SK-N-SH (cell line): ENCODE data around the gene LEPROT. TPM values are rescaled to one million over a fixed set of nuclear protein-coding genes. Genes with fewer than 3 reads are reported as not detected.

Experiments used
- CTCF ChIA-PET: fragments of 300-600, 350-600 bp; formaldehyde crosslinking; extraction: SDS; loops from one replicate; lab custom pipeline; 2021; lab: Yijun Ruan, JAX
- POLR2A ChIA-PET: fragments of 350-600 bp; sonication (Branson Sonifier 250); formaldehyde crosslinking; extraction: SDS; loops from one replicate; lab custom pipeline; 2020; ENCODE audit warnings: antibody characterized with exemption, inconsistent platforms; lab: Yijun Ruan, JAX
- DNase-seq: peaks from one replicate; pipeline ENCODE4 v3.0.0; 2012
- H2AFZ ChIP-seq: fragments of 200-600 bp; sonication (generic); 2 replicates; pipeline ENCODE4 v1.8.1; 2016; ENCODE audit warnings: antibody characterized with exemption, mild to moderate bottlenecking, low read depth
- H3F3A ChIP-seq: fragments of 200-600 bp; sonication (generic); replicated peaks from 2 replicates; pipeline ENCODE3; 2016; ENCODE audit warnings: antibody characterized with exemption, mild to moderate bottlenecking; ENCODE audit not compliant: insufficient read depth
- H3K27ac ChIP-seq, 2 experiments: fragments of 200-500 bp in 1 of 2; fragments of 200-600 bp in 1 of 2; sonication (Bioruptor generic) in 1 of 2; sonication (generic), shearing (Covaris generic) in 1 of 2; 2 replicates each; pipeline versions ENCODE4 v1.5.1 to v1.6.1; 2014 to 2016; ENCODE audit warnings: low read depth in 2 of 2, inconsistent platforms in 1 of 2, low read length in 1 of 2, mild to moderate bottlenecking in 1 of 2, mixed read lengths in 1 of 2
- H3K27me3 ChIP-seq: fragments of 200-600 bp; sonication (generic), shearing (Covaris generic); 2 replicates; pipeline ENCODE4 v1.6.1; 2016; ENCODE audit warnings: mixed run types; ENCODE audit not compliant: insufficient read depth
- H3K36me3 ChIP-seq, 2 experiments: fragments of 200-500 bp in 1 of 2; fragments of 200-600 bp in 1 of 2; sonication (Bioruptor generic) in 1 of 2; sonication (generic) in 1 of 2; replicated peaks in 1 of 2; 2 replicates each; pipeline versions ENCODE3 to v1.5.1; 2014 to 2016; ENCODE audit warnings: low read length in 1 of 2, mild to moderate bottlenecking in 1 of 2; ENCODE audit not compliant: insufficient read depth in 2 of 2, control insufficient read depth in 1 of 2
- H3K4me1 ChIP-seq, 2 experiments: fragments of 200-500 bp in 1 of 2; fragments of 200-600 bp in 1 of 2; sonication (Bioruptor generic) in 1 of 2; sonication (generic), shearing (Covaris generic) in 1 of 2; 2 replicates each; pipeline versions ENCODE4 v1.5.1 to v1.6.1; 2014 to 2016; ENCODE audit warnings: low read depth in 1 of 2, low read length in 1 of 2, mixed run types in 1 of 2; ENCODE audit not compliant: insufficient read depth in 2 of 2, control insufficient read depth in 1 of 2
- H3K4me2 ChIP-seq: fragments of 200-600 bp; sonication (generic), shearing (Covaris generic); 2 replicates; pipeline ENCODE4 v1.6.1; 2017; ENCODE audit warnings: mixed run types
- H3K4me3 ChIP-seq, 2 experiments: fragments of 200-500 bp in 1 of 2; fragments of 200-600 bp in 1 of 2; sonication (Bioruptor generic) in 1 of 2; sonication (generic), shearing (Covaris generic) in 1 of 2; 2 replicates each; pipeline versions ENCODE4 v1.5.1 to v1.8.1; 2014 to 2016; ENCODE audit warnings: low read depth in 2 of 2, inconsistent platforms in 1 of 2, low read length in 1 of 2, mild to moderate bottlenecking in 1 of 2, mixed read lengths in 1 of 2, moderate library complexity in 1 of 2
- H3K79me2 ChIP-seq: fragments of 200-600 bp; sonication (generic); 2 replicates; pipeline ENCODE4 v1.8.1; 2017; ENCODE audit warnings: mild to moderate bottlenecking; ENCODE audit not compliant: insufficient read depth
- H3K9ac ChIP-seq: fragments of 200-600 bp; sonication (generic); 2 replicates; pipeline ENCODE4 v1.6.1; 2017; ENCODE audit warnings: mixed run types
- H3K9me2 ChIP-seq: fragments of 200-600 bp; sonication (generic); 2 replicates; pipeline ENCODE4 v1.6.1; 2017; ENCODE audit warnings: mixed run types
- H3K9me3 ChIP-seq: fragments of 200-600 bp; sonication (generic); 2 replicates; pipeline ENCODE4 v1.6.1; 2017; ENCODE audit warnings: mixed run types, mild to moderate bottlenecking, moderate library complexity
- H4K20me1 ChIP-seq: fragments of 200-600 bp; sonication (generic); 2 replicates; pipeline ENCODE4 v1.6.1; 2017; ENCODE audit warnings: mild to moderate bottlenecking, mixed run types; ENCODE audit not compliant: insufficient read depth
- EP300 ChIP-seq, 2 experiments: IDR thresholded peaks; 2 replicates each; pipeline versions ENCODE4 v1.4.0 to v1.6.1; 2012; ENCODE audit warnings: borderline replicate concordance in 1 of 2, low read depth in 1 of 2, low read length in 1 of 2
- EZH2phosphoT487 ChIP-seq: fragments of 200-600 bp; sonication (generic); IDR thresholded peaks from 2 replicates; pipeline ENCODE4 v1.6.1; 2017; ENCODE audit warnings: low read depth, mixed run types, mild to moderate bottlenecking, antibody characterized with exemption, moderate library complexity, borderline replicate concordance
- FOSL2 ChIP-seq: IDR thresholded peaks from 2 replicates; pipeline ENCODE4 v1.4.0; 2012; ENCODE audit warnings: low read depth, mild to moderate bottlenecking, moderate library complexity, borderline replicate concordance
- FOXJ3 ChIP-seq: sonication (generic); formaldehyde crosslinking; IDR thresholded peaks from 2 replicates; pipeline ENCODE4 v1.5.1; 2020; ENCODE audit warnings: mild to moderate bottlenecking, missing genetic modification reagents
- GATA2 ChIP-seq: sonication (generic); formaldehyde crosslinking; IDR thresholded peaks from 2 replicates; pipeline ENCODE4 v1.5.0; 2020; ENCODE audit warnings: mild to moderate bottlenecking, missing genetic modification reagents
- JUND ChIP-seq: IDR thresholded peaks from 2 replicates; pipeline ENCODE4 v1.4.0; 2012
- MAX ChIP-seq: IDR thresholded peaks from 2 replicates; pipeline ENCODE4 v1.4.0; 2012; ENCODE audit warnings: low read depth
- PBX3 ChIP-seq: IDR thresholded peaks from 2 replicates; pipeline ENCODE4; 2012
- RAD21 ChIP-seq: IDR thresholded peaks from 2 replicates; pipeline ENCODE4 v1.6.1; 2012; ENCODE audit warnings: mild to moderate bottlenecking, low read length
- REST ChIP-seq: IDR thresholded peaks from 2 replicates; pipeline ENCODE4 v1.6.1; 2012; ENCODE audit warnings: mild to moderate bottlenecking, low read depth, low read length, moderate library complexity
- RFX5 ChIP-seq: IDR thresholded peaks from 2 replicates; pipeline ENCODE4 v1.6.1; 2012; ENCODE audit warnings: mild to moderate bottlenecking, improper control_type of control experiment, low read length
- SMC3 ChIP-seq: IDR thresholded peaks from 2 replicates; pipeline ENCODE4 v1.6.1; 2012; ENCODE audit warnings: low read depth, low read length, improper control_type of control experiment
- TAF1 ChIP-seq: IDR thresholded peaks from 2 replicates; pipeline ENCODE4 v1.6.1; 2012; ENCODE audit warnings: low read depth, mild to moderate bottlenecking, low read length, moderate library complexity, borderline replicate concordance
- TEAD4 ChIP-seq: IDR thresholded peaks from 2 replicates; pipeline ENCODE4 v1.4.0; 2012; ENCODE audit warnings: mild to moderate bottlenecking, borderline replicate concordance; ENCODE audit not compliant: insufficient read depth
- YY1 ChIP-seq: IDR thresholded peaks from 2 replicates; pipeline ENCODE4 v1.4.0; 2012; ENCODE audit warnings: low read depth, mild to moderate bottlenecking
- WGBS: methylation state at CpG from one replicate; pipeline ENCODE4 v1.1.6; 2017; ENCODE audit warnings: low lambda C conversion rate; 5-methylcytosine and 5-hydroxymethylcytosine counted together
- polyA plus RNA-seq, 3 experiments: library from polyadenylated mRNA; depleted of rRNA; stranded (reverse); fragments of >200 nt; gene quantifications; 2 replicates each; pipeline ENCODE4 v1.2.3, GENCODE V29; 2012
- TF ChIP-seq, protein P1 (sequence below): fragments of 150-350 bp; IDR thresholded peaks from 2 replicates; pipeline ENCODE4 v1.6.1; 2016; ENCODE audit warnings: mild to moderate bottlenecking, low read depth, low read length

The LEPROT gene
- polyA plus RNA-seq, 1 of the 3 experiments (the other 2 are of a cell fraction) = 38.9 TPM

- no peaks in the 10 kb centered on the region for H3F3A ChIP-seq
- H3K9me2 ChIP-seq = no peaks in the 10 kb centered on the region
- no peaks in the 10 kb centered on the region for H3K36me3 ChIP-seq
- H3K79me2 ChIP-seq = no peaks in the 10 kb centered on the region
- H3K4me1 ChIP-seq = peaks cover 4 to 8% of the 10 kb centered on the region in 2 experiments; a peak in 3 of 4 replicates
- no peak overlapping the region for H2AFZ ChIP-seq
- H3K9me3 ChIP-seq = no peaks in the 10 kb centered on the region
- no peaks in the 10 kb centered on the region for H4K20me1 ChIP-seq
- H3K4me2 ChIP-seq = no peak overlapping the region
- POLR2A ChIA-PET = no interaction called here
- no peaks in the 10 kb centered on the region for H3K27me3 ChIP-seq
- H3K27ac ChIP-seq = no peak overlapping the region
- H3K4me3 ChIP-seq = no peak overlapping the region
- no peak for TF ChIP-seq GATA2 (CRISPR knock-in tag)
- no peak for TF ChIP-seq REST
- no peak for TF ChIP-seq TAF1
- no peak for TF ChIP-seq RFX5
- no peak for TF ChIP-seq FOSL2
- TF ChIP-seq RAD21 = no peak
- no peak for TF ChIP-seq YY1
- TF ChIP-seq JUND = no peak
- TF ChIP-seq EZH2phosphoT487 = no peak
- TF ChIP-seq PBX3 = no peak
- TF ChIP-seq, all 33 proteins: peak for 0
- WGBS = 50% methylated on average over 2 of the region's 2 CpGs
- H3K9ac ChIP-seq = no peak overlapping the region
- CTCF ChIA-PET = no interaction called here
- DNase-seq = no peak
Observed at GRCh38 chr1:65471213-65471833, 50.9 kb downstream of the LEPROT start.

GRCh38 chr1:65471861-65472332 is 51.4 kb downstream of the LEPROT start:
- Histone ChIP-seq H3K4me1 (peaks cover 4 to 8% of the 10 kb centered on the region in 2 experiments; a peak in 3 of 4 replicates), H3K36me3 (no peaks in the 10 kb centered on the region), H4K20me1 (no peaks in the 10 kb centered on the region), H3K9ac (no peak overlapping the region), H3K9me3 (no peaks in the 10 kb centered on the region), H3K27me3 (no peaks in the 10 kb centered on the region), H2AFZ (no peak overlapping the region), H3K79me2 (no peaks in the 10 kb centered on the region), H3K4me3 (no peak overlapping the region), H3K4me2 (no peak overlapping the region), H3K9me2 (no peaks in the 10 kb centered on the region), H3K27ac (no peak overlapping the region), H3F3A (no peaks in the 10 kb centered on the region)
- DNase-seq = no peak
- WGBS = 63% methylated on average over 4 of the region's 4 CpGs
- TF ChIP-seq FOSL2 (no peak), FOXJ3 (CRISPR knock-in tag) (no peak), EP300 (IDR thresholded peaks at IDR 0.05; ENCODE audit: borderline replicate concordance in 1 of 2, low read depth in 1 of 2, low read length in 1 of 2) (no peak), SMC3 (no peak), TEAD4 (no peak), MAX (no peak)
- TF ChIP-seq, protein P1, sequence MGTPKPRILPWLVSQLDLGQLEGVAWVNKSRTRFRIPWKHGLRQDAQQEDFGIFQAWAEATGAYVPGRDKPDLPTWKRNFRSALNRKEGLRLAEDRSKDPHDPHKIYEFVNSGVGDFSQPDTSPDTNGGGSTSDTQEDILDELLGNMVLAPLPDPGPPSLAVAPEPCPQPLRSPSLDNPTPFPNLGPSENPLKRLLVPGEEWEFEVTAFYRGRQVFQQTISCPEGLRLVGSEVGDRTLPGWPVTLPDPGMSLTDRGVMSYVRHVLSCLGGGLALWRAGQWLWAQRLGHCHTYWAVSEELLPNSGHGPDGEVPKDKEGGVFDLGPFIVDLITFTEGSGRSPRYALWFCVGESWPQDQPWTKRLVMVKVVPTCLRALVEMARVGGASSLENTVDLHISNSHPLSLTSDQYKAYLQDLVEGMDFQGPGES = no peak
- ChIA-PET POLR2A (no interaction called here), CTCF (interaction anchor here (2.4 kb wide), 1 partner anchor 216 kb away, joined by 8 read pairs; no protein-coding TSS in a partner anchor)
